Renal cortical epithelial cell (primary cell): Measurements from ENCODE around the gene LRRC23. TPM values are rescaled to one million over a fixed set of nuclear protein-coding genes. Genes with fewer than 3 reads are reported as not detected.
A peak's percentile ranks its signal among the peaks of the same experiment; 100 is the strongest.
"Not testable (repeated sequence)": the region's sequence is repeated elsewhere in the genome, so short reads cannot be mapped to it uniquely, and the experiment has no call there.

Experiments
- DNase-seq: peaks from one replicate; pipeline ENCODE4 v3.0.0-alpha.2; 2011; ENCODE audit warnings: low read depth
- total RNA-seq: library from RNA; depleted of rRNA; stranded (reverse); fragments of >200 nt; gene quantifications from 2 replicates; pipeline ENCODE4 v1.2.3, GENCODE V29; 2014

The LRRC23 gene
- total RNA-seq, 1 donor from 2014 or later: 16.4 TPM

DNA sequence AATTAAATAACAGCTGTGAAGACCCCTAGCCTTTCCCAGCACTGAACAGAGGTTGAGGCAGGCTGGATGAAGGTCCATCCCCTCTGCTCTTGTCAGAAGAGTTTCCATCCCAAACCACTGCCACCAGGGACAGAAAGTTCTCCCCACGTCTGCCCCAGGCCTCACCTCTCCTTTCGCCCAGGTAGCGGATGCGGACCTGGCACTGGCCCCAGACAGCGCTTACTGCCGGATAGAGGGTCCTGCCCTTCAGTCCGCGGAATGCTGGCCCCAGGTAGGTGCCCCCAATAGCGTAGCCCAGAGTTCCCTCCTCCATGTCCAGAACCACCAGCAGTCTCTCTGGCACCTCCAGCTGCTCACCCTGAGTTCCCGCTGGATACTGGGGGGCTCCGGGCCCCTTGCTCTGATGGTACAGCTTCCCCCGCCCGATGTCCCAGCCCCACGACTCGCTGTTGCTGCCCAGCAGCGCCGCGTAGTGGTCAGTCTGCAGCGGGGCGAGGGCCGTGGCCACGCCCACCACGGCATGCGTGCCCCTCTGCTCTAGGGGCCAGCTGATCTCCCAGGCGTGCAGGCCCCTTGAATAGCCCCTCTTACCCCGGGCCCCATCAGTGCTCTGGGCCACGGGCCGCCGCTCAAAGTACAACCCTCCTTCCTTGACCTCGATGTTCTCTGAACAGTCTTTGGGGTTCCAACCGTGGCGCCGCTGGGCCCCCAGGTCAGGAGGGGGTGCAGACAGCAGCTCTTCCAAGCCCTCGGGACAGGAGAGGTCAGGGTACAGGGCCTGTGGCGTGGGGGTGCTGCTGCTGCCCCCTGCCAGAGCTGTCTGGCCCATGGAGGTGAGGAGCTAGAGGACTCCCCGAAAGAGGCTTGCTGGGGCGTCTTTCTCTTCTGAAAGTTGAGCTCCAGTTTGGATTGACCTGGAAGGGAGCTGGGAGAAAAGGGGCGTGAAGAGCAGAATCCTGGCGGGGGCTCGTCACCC is 32.3 kb upstream of the LRRC23 start:
- DNase-seq: peak; percentile 39

DNA sequence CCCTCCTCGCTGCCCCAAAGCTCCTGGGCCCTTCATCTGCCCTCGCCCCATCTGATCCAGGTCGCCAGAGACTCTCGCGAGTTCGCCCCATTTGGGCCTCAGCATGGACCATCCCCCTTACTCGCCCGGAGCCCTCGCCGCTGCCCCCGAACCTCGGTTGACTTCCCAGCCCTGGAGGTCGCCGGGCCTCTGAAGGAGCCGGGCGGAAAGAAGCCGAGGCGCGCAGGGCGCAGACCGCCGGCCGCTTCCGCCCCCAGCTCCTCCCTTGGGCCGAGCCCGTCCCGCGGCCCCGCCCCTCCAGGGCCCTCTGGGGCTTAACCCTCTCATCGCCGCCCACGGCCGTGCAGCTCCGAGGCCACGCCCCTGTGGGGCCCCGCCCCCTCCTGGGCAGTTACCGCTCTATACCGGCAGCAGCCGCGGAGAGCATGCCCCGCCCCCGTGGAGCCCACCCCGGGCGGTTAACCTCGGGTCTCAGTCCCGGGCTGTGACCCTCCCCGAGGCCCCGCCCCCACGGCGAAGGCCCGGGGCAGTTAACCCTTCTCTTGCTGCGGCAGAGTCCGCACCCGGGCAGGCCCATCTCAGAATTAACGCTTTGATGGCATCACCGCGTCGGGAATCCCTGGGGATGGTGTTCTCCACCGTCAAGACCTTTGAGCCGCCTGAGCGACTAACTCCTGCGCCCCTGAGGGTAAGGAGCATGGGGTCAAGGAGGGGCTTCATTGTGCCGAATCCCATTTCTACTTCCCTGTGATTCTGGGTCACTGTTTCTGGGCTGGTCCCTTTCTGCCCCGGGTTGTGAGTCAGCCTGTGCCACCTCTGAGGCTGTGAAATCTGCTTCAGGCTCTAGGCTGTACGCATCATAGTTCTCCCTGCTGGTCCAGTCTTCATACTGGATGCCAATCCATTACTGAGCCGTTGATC is 31.3 kb upstream of the LRRC23 start, which contains the start of gene SPSB2:
Gene SPSB2 (minus strand): TSS at position 210 of the 921 bp plus-strand sequence. CDS start 402 bp downstream, outside the sequence.
- DNase-seq: peak; percentile 85

DNA sequence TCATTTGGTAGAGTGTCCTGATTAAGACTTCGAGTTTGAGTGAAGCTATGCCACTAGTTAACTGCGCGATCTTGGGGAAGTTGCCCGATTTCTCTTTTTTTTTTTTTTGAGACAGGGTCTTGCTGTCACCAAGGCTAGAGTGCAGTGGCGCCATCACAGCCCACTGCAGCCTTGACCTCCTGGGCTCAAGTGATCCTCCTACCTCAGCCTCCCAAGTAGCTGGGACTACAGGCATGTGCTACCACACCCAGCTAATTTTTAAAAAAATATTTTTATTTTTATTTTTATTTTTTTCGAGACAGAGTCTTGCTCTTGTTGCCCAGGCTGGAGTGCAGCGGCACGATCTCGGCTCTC is 30.6 kb upstream of the LRRC23 start:
- DNase-seq: not testable (repeated sequence)

DNA sequence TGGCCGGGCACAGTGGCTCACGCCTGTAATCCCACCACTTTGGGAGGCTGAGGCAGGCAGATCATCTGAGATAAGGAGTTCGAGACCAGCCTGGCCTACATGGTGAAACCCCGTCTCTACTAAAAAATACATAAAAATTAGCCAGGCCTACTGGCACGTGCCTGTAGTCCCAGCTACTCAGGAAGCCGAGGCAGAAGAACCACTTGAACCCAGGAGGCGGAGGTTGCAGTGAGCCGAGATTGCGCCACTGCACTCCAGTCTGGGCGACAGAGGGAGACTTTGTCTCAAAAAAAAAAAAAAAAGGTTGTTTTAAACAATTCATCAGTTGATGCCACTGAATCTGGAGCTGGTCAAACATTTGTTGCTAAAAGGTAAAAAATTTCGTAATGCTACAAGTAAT is 24.8 kb upstream of the LRRC23 start:
- not testable (repeated sequence) for DNase-seq

DNA sequence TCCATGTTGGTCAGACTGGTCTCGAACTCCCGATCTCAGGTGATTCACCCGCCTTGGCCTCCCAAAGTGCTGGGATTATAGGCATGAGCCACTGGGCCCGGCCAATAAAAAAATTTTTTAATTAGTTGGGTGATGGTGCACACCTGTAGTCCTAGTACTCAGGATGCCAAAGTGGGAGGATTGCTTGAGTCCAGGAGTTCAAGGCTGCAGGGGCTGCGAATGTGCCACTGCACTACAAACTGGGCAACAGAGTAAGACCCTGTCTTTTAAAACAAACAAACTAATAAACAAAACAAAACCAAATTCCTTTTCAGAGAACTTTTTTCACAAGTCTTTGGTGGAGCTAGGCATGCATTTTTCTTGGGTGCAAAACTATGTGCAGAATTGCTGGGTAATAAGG is 21.4 kb upstream of the LRRC23 start:
- no peak for DNase-seq

DNA sequence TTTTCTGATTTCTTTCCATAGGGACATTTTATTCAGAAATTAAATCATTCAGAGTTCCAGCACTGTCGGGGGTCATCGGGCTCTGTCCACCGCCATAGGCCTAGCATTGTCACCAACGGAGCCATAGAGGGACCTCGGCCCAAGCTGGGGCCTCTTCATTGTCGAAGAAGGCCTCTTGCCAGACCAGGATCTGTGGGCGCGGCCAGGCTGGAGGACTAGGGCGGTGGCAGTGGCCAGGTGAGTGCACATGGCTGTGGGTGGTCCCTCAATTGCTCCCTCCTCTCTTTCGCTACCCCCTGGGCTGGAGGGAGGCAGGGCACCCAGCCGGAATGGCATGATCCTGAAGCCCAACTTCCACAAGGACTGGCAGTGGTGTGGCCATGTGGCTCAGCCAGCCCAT is 20.9 kb upstream of the LRRC23 start:
- DNase-seq: no peak

DNA sequence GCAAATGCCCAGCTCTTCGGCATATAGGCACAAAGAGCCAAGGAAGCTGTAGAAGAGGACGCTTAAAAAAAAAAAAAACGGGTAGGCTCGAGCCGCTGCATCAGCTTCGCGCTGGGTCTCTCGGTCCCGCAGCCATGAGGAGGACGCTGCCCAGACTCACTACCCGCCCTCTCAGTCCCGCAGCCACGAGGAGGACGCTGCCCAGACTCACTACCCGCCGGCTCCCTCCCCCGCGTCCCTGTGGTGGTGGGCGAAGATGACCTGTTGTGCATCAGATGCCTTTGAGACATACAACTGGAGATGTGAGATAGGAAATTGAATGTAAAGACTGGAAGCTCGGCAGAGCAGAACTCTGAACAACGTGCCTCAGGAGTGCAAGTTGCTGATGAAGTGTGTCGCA is 20.1 kb upstream of the LRRC23 start:
- DNase-seq: no peak

DNA sequence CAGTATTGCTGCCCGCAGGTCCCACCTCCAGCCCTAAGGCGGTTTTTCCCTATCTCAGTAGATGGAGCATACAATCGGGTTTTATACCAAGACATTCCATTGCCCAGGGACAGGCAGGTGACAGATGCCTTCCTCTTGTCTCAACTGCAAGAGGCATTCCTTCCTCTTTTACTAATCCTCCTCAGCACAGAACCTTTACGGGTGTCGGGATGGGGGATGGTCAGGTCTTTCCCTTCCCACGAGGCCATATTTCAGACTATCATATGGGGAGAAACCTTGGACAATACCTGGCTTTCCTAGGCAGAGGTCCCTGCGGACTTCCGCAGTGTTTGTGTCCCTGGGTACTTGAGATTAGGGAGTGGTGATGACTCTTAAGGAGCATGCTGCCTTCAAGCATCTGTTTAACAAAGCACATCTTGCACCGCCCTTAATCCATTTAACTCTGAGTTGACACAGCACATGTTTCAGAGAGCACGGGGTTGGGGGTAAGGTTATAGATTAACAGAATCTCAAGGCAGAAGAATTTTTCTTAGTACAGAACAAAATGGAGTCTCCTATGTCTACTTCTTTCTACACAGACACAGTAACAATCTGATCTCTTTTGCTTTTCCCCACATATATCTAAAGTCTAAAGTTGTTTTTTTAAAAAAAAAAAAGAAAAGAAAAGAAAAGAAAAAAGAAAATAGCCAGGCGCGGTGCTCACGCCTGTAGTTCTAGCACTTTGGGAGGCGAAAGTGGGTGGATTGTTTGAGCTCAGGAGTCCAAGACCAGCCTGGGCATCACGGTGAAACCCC is 18.2 kb upstream of the LRRC23 start:
- DNase-seq: not testable (repeated sequence)

DNA sequence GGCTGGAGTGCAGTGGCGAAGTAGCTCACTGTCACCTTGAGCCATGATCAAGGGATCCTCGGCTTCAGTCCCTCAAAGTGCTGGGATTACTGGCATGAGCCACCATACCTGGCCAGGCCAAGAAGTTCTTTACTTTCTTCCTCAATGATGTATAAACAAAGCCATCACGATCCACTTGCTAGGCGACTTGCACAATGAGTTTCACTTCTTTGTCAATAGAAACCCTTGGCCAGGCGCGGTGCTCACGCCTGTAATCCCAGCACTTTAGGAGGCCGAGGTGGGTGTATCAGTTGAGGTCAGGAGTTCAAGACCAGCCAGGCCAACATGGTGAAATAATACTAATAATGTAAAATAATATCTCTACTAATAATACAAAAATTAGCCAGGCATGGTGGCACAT is 17.2 kb upstream of the LRRC23 start:
- DNase-seq: no peak

DNA sequence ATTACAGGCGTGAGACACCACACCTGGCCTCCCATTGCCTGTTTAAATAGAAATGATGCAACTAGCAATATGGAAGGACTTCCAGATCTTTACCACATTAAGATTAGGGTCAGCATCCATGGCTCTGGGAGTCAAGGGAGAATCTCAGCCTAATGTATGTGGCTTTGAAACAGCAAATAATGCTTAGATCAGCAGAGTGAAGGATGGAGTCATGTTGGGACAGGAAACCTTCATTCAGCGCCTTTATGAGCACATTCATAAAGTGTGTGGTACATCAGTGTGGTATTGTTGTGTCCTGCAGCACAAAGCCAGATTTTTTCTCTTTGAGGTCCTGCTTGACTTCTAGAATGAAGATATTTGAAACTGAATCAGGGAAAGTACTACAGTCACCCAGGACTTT is 16.3 kb upstream of the LRRC23 start:
- no peak for DNase-seq

DNA sequence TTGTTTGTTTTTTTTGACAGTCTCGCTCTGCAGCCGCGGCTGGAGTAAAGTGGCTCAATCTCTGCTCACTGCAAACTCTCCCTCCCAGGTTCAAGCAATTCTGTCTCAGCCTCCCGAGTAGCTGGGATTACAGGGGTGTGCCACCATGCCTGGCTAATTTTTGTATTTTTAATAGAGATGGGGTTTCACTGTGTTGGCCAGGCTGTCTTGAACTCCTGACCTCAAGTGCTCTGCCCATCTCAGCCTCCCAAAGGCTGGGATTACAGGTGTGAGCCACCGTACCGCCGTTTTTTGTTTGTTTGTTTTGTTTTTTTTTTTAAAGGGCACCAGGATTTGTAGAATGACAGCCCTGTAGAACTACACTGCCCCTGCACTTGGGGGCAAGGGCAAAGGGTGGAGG is 15.8 kb upstream of the LRRC23 start:
- not testable (repeated sequence) for DNase-seq

DNA sequence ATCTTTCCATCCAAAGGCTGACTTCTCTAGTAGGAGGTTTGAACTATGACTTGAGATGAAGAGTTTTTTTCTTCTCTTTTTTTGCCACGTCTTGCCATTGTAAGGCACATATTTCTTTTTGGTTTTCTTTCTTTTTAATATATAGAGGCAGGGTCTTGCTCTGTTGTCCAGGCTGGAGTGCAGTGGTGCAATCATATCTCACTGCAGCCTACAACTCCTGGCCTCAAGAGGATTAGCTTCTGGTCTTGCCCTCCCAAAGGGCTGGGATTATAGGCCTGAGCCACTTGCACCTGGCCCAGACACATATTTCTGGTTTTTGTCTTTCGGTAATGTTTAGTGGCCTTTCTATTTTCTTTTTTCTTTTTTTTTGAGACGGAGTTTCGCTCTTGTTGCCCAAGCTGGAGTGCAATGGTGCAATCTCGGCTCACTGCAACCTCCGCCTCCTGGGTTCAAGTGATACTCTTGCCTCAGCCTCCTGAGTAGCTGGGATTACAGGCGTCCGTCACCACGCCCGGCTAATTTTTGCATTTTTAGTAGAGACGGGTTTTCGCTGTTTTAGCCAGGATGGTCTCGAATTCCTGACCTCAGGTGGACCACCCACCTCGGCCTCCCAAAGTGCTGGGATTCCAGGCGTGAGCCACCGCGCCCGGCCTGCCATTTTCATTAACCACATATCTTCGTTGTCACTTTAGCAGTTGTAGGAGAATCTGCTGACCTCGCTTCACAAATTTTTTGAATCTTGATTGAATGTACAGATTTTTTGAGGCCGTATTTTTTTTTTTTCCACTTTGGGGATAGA is 14.6 kb upstream of the LRRC23 start:
- DNase-seq: not testable (repeated sequence)

DNA sequence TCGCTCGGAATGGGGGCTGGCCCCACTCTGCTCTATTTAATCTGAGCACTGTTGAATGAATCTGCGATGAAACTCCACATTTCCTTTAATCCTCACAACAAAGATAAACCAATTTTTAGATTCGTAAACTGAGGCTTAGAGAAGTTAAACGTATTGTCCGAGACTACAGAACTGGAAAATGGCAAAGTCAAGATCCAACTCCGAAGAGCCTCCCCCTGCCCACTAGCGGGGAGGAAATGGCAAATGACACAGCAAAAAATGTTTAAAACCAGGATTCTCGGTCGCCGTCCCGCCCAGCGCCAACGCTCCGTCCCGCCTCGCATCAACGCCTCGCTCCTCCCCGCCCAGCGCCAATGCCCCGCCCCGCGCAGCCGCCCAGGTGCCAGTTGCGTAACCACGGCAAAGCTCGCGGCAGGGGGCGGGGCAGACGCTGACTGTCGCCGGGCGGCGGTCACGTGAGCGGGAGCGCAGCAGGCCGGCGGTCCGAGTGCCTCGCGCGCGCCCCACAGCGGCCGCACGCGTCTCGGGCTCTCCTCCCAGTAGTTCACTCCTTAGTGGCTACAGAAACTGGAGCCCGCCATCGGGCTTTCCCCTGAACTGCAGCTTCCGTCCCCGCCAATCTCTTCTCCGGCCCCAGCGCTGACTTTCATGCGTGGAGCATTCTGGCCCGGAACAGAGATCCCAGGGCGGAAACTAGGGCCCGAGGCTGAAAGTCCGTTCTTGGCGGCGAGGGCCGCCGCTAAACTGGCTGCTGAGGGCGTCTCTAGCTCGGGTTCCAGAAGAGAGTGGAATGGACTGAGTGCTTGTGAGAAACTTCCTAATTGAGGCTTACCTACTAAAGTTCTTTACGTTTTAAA is 13.6 kb upstream of the LRRC23 start:
- peak; percentile 76 for DNase-seq

DNA sequence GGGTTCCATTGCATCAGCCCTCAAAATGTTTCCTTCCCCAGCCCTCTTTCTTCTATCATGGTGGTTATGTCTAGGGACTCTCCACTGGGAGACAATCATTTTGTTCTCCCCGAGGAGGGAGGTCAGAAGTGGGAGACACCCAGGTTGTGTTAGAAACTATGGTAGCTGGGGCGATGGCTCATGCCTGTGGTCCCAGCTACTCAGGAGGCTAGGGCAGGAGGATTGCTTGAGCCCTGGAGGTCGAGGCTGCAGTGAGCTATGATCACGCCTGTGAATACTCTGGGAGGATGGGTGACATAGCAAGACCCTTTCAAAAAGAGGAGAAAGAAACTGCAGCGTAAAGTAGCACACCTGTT is 13.0 kb upstream of the LRRC23 start:
- no peak for DNase-seq

DNA sequence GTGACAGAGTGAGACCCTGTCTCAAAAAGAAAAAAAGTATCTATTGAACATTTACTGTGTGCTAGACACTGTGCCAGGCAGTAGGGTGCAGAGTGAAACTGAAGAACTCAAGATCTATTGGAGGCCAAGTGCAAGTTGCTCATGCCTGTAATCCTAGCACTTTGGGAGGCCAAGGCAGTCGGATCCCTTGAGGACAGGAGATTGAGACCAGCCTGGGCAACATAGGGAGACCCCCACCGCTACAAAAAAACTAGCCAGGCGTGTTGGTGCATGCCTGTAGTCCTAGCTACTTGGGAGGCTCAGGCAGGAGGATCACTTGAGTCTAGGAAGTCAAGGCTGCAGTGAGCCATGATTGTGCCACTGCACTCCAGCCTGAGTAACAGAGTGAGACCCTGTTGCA is 11.9 kb upstream of the LRRC23 start:
- not testable (repeated sequence) for DNase-seq

DNA sequence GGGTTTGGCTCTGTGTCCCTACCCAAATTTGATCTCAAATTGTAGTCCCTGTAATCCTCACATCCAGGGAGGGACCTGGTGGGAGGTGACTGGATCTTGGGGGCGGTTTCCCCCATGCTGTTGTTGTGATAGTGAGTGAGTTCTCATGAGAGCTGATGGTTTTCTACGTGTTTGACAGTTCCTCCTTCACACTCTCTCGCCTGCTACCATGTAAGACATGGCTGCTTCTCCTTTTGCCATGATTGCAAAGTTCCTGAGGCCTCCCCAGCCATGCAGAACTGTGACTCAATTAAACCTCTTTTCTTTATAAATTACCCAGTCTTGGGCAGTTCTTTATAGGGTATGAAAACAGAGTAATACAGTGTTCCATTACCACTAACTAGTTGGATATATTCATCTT is 10.3 kb upstream of the LRRC23 start:
- DNase-seq: no peak

DNA sequence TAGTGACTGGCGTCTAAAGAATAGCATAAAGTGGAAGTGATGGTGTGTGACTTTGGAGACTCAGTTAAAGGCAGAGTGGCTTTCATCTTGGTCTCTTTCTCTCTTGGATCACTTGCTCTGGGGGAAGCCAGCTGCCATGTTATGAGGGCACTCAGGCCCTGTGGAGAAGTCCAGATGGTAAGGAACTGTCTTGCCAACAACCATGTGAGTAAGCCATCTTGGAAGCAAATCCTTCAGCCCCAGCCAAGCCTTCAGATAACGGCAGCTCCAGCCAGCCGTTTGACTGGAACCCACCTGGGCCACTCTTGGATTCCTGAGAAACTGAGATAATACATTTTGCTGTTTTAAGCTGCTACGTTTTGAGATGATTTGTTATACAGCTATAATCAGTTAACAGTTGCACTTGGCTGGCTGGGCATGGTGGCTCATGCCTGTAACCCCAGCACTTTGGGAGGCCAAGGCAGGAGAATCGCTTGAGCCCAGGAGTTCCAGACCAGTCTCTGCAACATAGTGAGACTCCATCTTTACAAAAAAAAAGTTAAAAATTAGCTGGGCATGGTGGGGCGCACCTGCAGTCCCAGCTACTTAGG is 7.7 kb upstream of the LRRC23 start:
- DNase-seq: no peak

DNA sequence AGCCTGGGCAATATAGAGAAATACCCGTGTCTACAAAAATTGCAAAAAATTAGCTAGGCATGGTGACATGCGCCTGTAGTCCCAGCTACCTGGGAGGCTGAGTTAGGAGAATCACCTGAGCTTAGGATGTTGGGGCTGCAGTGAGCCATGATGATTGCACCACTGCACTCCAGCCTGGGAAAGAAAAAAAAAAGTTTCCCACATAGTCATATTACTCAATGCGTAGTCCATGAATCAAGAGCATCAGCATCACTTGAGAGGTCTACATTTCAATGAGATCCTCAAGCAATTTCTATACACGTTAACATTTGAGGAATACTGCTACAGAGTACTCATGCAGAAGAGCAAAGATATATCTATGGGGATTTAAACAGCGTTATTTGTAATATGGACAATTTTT is 5.2 kb upstream of the LRRC23 start:
- DNase-seq: no peak

DNA sequence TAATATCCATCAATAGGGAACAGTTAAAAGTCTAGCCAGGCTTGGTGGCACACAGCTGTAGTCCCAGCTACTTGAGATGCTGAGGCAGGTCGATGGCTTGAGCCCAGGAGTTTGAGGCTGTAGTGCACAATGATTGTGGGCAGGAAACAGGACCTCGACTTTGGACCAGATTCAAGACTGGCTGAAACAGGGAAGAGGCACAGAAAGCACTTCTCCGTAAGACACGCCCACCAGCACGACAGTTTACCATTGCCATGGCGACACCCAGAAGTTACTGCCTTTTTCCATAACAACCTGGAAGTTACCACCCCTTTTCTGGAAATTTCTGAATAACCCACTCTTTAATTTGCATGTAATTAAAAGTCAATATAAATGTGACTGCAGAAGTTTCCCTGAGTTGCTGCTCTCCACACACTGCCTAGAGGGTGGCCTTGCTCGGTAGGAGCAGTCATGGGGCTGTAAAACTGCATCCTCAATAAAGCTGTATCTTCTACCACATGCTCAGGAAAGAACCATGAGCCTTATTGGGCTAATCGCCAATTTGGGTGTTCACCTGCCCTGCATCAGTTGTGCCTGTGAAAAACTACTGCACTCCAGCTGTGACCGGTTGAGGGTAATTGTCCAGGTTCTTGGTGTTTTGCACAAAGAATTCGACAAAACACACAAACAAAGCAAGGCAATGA is 4.6 kb upstream of the LRRC23 start:
- DNase-seq: peak; percentile 50
